GM21360 (cell line): Measurements from ENCODE around the gene ARF4.
A peak's percentile ranks its signal among the peaks of the same experiment; 100 is the strongest.

ENCODE experiments used
- ATAC-seq: cut with Tn5 transposase; IDR thresholded peaks from one replicate; pipeline ENCODE4 v1.9.1; 2021; ENCODE audit warnings: mild to moderate bottlenecking, moderate library complexity; ENCODE audit not compliant: unreplicated experiment

ARF4 gene

DNA sequence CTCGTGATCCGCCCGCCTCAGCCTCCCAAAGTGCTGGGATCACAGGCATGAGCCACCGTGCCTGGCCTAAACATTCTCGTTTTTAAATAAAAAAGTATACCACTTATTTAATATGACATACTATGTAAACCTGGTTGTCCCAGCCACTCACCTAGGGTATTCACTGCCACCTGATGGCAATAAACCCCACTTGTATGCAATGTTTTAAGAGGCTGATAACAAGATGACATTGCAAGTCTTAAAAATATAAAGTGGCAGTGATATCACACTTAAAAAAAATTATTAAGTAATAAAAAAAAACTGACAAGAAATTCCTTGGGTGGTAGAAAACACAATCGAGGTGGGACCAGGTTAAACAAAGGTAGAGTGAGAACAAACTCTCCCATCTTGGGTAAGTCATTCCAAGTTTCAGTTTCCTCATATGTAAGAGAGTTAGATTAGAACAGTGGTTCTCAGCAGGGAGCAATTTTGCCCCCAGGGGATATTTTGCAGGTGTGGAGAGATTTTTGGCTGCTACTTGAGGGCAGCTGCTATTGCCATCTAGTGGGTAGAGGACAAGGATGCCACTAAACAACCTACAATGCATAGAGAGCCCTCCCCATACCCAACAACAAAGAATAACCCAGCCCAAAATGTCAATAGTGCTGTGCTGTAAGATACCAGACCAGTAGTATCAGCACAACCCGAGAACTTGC, 14.5 kb downstream of the ARF4 start:
- no peak for ATAC-seq

DNA sequence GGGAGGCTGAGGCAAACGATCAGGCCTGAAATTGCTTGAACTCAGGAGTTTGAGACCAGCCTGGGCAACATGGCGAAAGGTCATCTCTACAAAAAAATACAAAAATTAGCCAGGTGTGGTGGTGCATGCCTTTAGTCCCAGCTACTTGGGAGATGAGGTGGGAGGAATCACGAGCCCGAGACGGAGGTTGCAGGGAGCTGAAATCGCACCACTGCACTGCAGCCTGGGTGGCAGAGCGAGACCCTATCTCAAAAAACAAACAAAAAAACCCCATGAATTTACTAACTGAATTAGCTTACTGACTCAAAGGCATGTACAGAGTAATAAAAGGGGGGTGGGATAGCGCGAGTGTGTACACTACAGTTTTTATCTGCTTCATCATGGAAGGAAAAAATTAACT, 19.3 kb downstream of the ARF4 start:
- no peak for ATAC-seq

DNA sequence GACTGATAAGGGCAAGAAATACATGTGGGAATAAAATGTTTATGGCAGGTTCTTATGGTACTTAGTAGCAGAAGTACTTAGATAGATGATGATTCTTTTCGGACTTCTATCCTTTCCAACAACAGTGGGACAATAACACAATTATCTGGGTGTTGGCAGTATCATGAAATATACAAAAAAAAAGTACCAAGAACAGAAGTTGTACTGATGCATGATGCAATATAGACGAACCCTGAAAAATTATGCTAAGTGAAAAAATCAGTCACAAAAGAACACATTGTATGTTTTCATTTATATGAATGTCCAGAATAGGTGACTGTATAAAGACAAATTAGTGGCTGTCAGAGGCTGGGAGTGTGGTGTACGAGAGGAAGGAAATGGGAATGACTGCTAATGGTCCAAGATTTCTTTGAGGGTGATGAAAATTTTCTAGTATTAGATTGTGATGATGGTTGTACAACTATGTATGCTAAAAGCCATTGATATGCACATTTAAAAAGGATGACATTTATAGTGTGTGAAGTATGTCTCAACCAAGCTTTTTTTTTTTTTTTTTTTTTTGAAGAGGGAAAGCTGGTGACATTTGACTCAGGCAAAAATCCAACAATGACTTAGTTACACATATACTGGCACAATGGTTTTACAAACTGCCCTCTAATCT, 21.0 kb downstream of the ARF4 start:
- ATAC-seq, result no peak

DNA sequence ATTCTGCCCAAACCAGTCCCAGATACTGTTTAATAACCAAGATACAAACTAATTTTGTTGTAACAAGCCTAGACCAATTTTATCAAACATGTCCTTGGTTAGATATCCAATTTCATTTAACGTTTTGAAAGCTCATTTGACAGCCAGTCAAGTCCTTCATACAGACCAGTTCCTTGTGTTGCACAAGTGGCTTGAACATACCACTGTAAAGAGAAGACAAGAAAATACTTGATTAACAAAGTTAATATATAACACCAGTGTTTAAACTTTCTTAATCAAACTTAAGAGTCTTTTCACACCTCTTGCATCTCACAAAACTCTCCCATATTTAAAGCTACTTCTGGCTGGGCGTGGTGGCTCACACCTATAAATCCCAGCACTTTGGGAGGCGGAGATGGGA, 25.0 kb downstream of the ARF4 start:
- ATAC-seq, result no peak

DNA sequence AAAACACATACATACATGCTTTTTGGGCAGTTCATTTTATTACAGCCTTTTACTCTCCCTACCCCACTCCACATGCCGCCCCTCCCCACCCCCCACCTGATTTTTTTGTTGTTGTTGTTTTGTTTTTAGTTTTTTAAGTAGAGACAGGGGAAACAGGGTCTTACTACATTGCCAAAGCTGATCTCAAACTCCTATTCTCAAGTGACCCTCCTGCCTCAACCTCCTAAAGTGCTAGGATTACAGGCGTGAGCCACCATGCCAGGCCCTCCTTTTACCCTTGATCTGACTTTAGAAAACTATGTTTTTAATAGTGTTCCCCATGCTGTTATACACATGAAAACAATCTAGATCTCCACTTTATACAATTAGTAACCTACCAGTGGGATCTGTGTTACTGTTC, 26.3 kb downstream of the ARF4 start:
- no peak for ATAC-seq

DNA sequence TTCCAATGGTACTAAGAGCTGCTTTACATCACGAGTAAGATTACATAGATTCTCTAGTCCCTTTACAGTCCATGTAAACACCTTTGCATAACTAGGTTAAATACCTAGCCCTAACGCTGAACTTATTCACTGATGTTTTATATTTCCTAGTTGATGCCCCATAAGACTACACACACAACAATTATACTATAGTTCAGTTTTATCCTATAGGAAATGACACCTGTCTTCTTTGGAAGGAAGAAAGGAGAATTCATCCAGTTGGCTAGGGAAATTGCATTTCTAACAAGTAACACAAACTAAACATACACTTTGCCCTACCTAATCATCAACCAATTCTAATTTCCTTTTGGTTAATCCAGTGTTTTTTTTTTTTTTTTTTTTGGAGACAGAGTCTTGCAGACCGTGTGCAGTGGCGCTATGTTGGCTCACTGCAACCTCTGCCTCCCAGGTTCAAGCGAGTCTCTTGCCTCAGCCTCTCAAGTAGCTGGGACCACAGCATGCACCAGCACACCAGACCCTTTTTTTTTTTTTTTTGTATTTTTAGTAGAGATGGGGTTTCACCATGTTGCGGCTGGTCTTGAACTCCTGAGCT, 27.2 kb downstream of the ARF4 start:
- ATAC-seq, result no peak

DNA sequence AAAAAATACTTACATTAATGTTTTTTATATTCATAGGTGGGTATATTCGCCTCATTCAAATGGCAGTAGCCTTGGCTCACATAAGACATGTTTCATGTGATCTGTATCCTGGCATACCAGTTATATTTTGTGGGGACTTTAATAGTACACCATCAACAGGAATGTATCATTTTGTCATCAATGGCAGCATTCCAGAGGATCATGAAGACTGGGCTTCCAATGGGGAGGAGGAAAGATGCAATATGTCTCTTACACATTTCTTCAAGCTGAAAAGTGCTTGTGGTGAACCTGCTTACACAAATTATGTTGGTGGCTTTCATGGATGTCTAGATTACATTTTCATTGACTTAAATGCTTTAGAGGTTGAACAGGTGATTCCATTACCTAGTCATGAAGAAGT, 37.6 kb downstream of the ARF4 start:
- ATAC-seq, result no peak

DNA sequence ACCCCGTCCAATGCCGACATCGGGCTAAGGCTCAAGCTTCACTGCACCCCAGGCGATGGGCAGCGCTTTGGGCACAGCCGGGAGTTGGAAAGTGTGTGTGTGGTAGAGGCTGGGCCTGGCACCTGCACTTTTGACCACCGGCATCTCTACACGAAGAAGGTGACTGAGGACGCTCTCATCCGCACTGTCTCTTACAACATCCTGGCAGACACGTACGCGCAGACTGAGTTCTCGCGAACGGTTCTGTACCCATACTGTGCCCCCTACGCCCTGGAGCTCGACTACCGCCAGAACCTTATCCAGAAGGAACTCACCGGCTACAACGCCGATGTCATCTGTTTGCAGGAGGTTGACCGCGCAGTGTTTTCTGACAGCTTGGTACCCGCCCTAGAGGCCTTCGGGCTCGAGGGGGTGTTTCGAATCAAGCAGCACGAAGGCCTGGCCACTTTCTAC, 40.0 kb downstream of the ARF4 start:
- ATAC-seq, result peak; percentile 18

DNA sequence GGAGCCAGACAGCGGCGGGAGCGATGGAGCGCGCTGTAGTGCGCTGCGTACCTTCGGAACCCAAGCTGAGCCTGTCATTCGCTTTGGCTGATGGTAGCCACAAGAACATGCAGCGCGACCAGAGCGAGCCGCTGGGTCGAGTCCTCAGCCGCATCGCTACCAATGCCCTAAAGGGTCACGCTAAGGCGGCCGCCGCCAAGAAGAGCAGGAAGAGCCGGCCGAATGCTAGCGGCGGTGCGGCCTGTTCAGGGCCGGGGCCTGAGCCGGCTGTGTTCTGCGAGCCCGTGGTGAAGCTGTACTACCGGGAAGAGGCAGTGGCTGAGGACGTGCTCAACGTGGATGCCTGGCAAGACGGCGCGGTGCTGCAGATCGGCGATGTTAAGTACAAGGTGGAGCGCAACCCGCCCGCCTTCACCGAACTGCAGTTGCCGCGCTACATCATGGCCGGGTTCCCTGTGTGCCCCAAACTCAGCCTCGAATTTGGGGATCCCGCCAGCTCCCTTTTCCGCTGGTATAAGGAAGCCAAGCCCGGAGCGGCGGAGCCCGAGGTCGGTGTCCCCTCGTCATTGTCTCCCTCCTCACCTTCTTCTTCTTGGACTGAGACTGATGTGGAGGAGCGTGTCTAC, 40.6 kb downstream of the ARF4 start:
- ATAC-seq, result peak; percentile 38

DNA sequence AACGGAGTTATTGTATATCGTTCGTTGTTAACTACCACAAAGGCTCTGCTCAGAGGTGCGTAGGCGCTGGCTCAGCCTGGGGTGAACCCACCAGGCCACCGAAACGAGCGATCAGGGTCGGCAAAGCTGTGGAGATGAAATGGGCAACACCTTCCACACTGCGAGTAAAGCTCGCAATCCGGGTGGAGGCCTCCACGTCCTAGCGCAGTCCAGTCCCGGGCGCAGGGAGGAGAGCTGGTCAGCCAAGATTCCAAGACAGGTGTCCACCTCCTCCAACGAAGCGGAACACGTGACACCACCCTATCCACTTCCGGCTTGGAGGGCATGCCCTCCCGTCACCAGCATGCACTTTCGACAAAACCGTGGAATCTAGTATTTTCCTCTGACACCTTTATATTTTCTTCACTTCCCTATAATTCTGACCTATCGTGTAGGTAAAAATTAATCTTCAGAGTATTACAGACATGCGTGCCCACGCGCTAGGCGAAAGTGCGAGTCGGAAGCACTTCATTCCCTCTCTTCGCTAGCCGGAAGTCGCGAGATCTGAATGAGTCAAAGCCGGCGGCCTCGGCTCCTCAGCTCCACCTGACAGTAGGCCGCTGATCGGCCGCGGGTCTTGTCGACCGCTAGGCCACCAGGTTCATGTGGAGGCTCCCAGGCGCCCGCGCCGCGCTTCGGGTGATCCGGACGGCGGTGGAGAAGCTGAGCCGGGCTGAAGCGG, 41.2 kb downstream of the ARF4 start, which contains the start of gene PDE12:
TSS of gene PDE12 (plus strand) at position 537 of the 721 bp plus-strand sequence. CDS start at position 643, 106 bp downstream.
- peak; percentile 72 for ATAC-seq

DNA sequence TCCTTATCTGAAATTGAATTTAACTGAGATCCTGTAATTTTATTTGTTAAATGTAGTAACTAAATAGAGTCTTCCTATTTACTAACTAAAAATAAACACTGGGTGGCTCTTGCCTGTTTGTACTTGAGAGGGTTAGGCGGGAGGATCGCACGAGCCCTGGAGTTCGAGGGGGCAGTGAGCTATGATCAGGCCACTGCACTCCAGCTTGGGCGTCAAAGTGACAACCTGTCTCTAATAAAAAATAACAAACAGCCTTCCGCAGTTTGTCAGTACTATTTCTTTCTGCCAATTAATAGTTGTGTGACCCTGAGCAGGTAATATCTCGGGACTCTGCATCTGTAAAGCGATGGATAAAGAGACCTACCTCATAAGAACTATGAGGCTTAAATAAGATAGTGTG, 41.8 kb downstream of the ARF4 start:
- no peak for ATAC-seq

DNA sequence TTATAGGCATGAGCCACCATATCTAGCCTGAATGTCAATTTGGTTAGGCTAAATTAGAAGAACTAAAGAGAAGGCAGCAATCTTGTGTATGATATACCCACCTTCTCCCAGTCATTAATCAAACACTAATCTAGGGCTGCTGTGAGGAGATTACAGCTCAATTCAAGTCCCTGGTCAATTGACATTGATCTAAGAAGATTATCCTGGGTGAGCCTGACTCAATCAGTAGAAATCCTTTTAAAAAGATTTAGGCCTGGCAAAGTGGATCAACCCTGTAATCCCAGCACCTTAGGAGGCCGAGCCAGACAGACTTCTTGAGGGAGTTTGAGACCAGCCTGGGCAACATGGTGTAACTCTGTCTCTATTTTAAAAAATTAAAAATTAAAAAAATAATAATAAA, 50.5 kb downstream of the ARF4 start:
- no peak for ATAC-seq

DNA sequence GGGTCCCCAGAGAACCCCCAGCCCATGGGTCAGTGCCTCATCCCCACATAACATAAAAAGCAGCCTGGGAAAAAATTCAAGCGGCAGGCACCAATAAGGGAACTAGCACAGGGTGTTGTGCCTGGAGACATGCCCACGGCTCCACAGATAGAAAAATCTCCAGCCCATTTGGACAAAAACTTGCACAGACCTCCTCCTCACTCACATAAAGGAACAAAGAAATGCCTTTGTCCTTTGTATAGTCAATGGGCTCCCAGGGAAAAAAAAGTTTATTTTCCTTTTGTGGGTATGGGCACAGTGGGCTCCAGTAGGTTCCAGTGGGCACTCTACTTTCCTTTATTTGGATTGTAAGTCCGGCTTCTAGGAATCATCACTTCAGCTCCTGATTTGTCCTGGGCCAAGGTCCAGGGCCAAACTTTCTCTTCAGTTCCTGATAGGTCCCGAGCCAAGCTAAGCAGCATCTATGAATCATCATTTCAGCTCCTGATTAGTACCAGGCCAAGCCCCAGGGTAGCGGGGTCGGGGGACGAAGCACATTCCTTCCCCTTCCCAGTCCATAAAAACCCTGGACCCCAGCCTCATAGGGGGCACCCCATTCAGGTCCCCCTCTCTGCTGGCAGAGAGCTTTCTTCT, 51.4 kb downstream of the ARF4 start:
- ATAC-seq, result no peak

DNA sequence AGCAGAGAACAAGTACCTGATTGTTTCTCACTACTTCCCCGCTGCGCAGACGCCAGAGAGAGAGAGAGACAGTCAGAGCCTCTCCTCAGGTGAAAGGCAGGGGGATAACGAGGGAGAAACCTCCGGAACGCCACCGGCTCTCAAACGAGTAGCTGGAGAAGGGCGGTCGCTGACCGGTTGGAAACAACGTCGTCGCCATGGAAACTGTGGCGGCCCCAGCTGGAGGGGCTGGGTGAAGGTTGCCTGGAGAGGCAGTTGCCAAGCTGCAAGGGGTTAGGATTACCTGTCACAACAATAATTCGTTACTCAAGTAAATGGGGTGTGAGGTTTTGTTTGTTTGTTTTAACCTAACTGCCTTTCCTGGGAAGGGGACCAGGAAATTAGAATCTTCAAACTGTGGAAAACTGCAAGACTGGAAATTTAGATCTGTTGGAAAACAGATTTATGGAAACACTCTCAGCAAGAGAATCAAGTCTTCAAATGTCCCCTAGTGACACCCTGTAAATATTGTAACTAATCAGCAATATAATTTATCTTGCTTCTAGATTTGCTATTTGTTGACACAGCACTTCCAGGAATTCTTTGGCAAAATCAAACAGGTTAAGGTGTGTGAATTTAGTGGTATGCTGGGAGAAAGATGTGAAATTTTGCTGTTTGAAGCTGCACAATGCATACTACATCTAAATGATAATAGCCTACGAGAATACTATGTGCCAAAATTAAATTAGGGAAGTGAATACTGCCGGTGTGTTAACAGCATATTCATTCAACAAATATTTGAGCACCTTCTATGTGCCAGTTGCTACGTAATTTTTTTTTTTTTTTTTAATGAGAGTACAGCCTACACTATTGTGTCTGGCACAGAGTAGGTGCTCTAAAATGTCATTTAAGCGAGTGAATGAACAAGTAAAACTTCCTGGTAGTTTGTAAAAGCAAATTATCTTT, 52.7 kb downstream of the ARF4 start, which contains the start of gene DNAH12:
TSS of gene DNAH12 (minus strand) at position 164 of the 945 bp plus-strand sequence. CDS start 1,474 bp downstream, outside the sequence.
- no peak for ATAC-seq

DNA sequence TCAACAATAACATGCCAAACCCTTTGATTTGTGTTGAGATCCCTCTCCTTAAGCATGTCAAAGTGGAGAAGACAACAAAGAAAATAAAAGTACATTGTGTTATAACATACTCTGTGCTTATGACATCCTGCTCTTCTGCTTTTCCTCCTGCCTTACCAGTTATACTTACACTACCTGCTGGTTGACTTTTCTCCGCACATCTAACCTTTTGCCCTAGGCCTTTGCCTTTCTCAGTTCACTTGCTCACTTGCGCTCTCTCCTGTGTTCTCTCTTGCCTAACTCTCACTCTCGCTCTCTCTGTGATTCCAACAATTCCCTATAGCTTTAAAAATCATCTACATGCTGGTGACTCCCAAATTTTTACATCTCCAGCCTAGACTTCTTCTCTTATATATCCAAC, 58.7 kb downstream of the ARF4 start:
- no peak for ATAC-seq

DNA sequence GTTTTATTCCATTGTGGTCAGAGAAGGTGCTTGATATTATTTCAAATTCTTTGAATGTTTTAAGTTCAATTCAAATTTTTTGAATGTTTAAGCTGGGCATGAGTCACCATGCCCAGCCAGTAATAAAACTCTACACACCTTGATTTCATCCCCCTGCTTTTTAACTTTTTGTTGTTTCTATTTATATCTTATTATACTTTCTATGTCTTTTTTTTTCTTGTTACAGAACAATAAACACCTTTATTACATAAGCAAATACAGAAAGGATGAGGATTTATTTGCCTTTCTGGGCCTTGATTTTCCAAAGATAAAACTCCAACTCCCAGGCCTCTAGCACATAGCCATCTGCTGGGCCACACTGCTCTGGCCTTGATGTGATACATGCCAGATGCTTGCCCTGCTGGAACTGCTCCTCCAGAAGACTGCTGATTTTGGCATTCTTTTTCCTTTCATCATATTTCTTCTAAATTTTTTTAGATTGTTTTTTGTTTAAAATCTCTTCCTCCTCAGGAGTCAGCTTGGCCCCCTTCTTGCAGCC, 67.0 kb downstream of the ARF4 start:
- ATAC-seq, result no peak
